Measurements from ENCODE around the gene ZNRF1.
A peak's percentile ranks its signal among the peaks of the same experiment; 100 is the strongest.

The ZNRF1 gene

DNA sequence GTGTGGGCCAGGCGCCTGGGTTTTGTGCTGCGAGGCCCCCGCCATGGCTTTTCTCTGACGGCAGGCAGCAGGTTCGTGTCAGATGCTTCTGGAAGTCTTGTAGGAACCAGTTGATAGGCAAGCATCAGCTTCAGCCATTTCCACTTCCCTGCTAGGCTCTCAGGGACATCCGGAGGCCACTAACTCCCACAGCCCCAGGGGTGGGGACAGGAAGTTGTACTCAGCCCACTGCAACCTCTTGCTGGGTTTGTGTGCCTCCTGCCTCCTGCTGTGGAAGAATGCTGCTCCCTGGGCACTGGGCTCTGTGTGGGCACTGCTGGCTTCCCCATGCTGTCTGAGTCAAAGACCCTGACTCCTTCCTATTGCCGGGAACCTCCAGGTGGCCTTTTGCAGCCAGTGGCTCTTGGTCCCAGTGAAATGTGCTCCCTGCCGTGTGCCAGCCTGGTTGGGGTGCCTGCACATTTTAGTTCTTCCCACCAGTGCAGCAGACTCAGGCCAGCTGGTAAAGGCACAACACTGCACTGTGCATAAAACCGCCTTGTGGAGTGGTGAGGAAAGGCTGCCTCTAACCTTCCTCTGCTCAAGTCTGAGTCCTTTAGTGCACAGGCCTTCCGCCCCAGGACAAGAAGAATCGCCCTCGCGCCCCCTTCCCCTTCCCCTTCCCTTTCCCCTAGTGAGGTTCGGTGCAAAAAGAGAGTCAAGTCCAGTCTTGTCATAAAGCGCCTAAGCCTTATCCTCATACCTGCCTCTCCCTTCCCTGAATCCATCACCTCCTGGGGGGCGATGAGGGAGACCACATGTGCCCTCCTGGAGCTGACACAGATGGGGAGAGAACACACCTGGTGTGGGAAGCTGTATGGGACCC lies 101.1 kb downstream of the ZNRF1 start:
- DNase-seq (ENCODE audit: low spot score) = no peak

DNA sequence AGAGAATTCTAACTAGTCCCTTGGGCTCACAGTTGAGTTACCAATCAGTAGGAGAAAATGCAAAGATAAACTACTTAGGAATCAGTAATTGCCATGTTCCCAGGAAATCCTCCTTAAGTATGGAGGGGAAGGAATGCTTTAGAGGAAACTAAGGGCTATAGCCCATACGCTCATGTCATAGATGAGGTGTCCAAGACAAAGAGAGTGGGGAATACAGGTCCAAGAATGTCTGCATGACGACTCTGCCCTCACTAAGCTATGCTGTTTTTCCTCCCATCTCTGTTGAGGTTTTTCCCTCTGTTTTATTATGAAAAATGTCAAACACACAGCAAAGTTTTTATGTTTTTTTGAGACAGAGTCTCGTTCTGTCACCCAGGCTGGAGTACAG lies 101.8 kb downstream of the ZNRF1 start:
- DNase-seq (ENCODE audit: low spot score) = no peak

DNA sequence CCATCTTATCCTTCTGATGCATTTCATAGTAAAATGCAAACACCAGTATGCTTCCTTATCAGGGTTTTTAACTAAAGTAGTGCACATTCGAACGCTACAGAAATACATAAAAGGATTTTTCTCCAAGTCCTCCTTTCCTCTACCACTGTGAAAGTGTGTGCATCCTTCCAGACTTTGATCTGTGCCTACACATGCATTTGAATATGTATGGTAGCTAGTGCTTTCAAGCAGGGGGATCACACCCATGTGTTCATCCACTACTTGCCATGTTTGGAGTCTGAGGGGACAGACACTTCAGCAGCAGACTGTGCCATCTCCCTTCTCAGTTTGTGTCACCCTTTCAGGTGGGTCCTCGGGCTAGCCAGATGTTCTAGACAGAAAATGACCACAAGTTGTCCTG lies 102.8 kb downstream of the ZNRF1 start:
- no peak for DNase-seq (ENCODE audit: low spot score)

DNA sequence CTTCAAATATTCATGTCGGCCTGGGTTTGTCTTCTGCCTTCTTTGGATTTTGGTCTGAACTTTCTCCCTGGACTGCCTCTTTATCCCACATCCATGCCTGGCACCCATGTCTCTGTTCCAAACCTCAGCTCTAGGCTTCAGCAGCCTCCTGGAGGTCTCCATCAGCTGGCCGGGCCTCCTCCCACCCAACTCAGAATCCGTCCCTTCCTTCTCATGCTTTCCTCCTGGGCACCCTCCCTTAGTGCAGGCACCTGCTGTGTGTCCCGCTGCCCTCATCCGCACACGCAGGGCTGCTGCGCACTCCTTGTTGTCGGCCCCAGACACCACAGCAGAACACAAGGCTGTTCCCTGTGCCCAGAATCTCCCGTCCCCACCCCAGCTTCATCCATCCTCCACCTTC lies 103.8 kb downstream of the ZNRF1 start:
- DNase-seq (ENCODE audit: low spot score) = no peak

DNA sequence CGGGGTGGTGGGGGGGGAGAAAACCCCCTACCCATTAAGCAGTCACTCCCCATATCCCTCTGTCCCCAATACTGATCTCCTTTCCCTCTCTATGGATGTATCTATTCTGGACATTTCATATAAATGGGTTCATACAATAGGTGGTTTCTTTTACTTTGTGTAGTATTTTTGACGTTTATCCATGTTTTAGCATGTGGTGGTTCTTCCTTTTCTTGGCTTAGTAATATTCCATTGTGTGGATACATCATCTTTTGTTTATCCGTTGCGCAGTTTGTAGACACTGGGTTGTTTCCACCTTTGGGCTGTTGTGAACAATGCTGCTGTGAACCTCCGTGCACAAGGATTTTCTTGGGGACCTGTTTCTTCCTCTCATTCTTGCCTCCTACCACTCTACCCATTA lies 105.2 kb downstream of the ZNRF1 start:
- DNase-seq (ENCODE audit: low spot score) = no peak

DNA sequence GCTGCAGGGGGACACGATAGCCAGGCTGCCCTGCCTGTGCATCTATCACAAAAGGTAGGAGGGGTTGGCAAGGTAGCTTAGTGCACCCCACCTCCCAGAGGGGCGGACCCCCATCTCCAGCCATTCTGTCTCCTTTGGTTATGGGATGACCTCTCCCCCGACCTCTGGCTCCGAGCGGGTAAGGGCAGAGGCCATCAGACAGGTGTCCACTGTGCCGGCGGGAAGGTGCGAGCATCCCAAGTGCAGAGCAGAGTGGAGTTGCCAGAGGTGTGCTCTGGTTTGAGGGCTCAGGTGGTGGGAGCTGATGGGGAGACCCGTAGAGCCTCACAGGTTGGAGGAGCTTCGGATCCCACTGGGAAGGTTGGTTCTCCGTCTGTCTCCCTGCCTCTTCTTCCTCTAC lies 106.0 kb downstream of the ZNRF1 start:
- DNase-seq (ENCODE audit: low spot score) = no peak

DNA sequence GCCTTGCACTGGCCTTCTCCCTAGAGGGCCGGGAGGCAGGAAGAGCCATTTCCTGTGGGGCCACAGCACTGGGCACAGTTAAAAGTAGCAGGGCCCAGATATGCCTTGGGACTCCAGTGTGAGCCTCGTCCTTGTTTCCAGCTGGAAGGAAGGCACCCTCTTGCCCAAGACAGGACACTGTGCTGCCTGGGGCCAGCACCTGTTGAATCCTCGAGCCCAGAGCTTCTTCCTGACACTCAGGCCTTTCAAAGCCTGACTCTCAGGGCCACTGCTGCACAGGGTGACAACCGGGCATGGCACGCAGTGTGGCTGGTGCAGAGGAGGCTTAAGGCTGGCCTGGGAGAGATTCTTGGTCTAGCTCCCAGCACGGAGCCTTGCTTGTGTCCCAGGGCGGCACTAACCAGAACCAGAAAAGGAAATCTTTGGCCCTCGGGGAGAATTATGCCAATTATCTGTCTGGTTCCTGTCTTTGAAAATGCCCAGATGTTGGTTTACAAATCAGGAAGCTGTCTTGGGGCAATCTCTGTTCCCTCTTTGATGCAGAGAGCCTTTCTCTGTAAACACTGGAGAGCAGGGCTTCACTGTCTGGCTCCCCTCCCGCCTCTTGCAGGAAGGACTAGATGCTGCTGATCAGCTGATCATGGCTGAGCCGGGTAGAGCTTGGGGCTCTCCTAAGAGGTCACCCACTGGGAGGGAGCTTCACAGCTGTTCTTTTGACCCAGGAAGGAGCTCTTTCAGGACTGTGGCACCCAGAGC lies 106.7 kb downstream of the ZNRF1 start:
- no peak for DNase-seq (ENCODE audit: low spot score)

DNA sequence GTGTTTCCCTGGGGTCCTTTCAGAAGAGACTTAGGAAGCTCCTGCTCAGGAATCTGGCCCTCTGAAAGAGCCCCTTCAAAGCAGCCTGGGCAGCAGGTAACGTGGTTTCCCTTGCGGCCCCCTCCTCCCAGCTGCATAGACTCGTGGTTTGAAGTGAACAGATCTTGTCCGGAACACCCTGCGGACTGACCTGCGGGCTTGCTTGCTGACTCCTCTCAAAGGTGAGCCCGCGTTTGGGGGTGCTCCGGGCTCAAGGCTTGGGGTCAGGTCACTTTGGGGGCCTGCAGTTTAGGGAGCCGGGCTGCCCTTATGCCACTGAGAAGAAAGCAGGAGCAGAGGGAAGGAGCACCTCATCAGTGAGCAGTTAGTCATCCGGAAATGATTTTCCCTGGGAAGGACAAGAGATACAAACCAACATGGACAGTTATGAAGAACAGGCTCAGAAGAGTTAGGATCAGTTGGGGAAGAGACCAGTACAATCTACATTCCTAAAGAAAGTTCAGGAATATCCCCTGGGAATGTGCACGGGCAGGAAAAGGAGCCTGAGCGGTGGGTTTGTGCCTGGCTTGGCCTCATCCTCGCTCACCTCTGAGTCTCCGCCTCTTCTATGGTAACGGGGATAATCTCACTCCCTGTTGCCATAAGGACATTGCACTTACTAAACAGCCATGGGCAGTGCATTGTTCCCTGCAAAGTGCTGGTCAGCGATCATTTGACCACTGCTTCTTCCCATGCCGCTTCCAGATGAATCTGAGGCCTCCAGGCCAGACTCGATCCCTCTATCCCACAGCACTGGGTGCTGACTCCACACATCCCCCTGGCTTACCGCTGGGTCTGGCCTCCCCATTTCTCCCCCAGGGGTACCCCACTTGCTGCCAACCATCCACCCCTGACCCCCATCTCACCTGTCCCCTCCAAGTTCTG lies 107.8 kb downstream of the ZNRF1 start:
- DNase-seq (ENCODE audit: low spot score) = peak; percentile 1

DNA sequence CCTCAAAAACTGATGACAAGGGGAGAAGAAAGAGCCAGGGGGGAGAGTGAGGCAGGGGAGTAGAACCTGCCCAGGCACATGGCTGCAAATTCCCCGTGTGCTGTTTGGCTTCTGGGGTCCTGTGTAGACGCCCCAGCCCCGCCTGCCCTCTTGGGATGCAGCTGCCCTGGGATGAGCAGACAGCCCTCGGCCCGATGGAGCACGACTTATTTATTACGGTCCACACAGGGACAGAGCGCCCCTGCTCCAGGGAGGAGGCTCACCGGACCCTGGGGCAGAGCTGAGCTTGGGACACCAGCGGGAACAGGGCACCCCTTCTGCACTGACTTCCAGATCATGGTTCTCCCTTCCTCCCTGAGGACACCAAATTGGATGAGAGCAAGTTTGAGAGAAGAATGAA lies 108.7 kb downstream of the ZNRF1 start:
- no peak for DNase-seq (ENCODE audit: low spot score)

DNA sequence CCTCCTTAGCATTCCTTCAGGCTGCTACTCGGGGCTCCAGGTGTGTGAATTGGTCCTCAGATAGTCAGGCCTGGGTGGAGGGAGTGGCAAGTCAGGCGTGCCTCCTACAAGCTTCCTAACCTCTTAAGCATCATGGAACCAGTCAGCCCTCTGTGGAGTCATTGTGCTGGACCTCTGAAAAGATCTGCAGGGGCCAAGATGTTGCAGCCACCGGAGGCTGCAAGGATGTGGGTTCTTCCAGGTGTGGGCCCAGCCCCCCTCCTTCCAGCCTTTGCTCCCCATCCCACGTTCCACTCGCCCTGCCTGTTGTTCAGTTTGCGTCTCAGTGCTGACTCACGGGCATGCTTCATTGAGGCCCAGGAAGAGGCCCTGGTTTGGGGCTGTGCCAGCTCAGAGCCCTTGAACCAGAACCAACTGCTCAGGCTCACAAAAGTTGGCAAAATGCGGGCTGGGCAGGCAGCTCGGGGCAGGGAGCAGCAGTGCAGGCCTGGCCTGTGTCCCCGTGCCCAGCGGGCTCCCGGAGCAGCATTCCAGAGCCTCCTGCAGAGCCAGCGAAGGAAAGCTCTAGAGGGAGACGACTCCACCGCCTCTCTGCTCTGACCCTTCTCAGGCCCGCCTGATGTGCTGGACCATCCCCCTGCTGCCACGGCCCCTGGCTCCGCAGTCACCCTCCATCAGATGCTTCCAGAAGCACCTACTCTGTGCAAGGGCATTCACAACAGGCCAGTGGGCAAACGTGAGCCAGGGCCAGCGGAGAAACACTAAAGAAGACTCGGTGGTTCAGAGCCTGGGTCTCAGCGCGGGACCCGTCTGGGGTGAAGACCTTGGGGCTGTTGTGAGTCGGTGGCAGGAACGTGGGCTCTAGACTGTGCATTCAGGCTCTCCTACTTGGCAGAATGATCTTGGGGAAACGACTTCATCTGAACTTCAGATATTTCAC lies 110.2 kb downstream of the ZNRF1 start:
- DNase-seq (ENCODE audit: low spot score) = no peak

DNA sequence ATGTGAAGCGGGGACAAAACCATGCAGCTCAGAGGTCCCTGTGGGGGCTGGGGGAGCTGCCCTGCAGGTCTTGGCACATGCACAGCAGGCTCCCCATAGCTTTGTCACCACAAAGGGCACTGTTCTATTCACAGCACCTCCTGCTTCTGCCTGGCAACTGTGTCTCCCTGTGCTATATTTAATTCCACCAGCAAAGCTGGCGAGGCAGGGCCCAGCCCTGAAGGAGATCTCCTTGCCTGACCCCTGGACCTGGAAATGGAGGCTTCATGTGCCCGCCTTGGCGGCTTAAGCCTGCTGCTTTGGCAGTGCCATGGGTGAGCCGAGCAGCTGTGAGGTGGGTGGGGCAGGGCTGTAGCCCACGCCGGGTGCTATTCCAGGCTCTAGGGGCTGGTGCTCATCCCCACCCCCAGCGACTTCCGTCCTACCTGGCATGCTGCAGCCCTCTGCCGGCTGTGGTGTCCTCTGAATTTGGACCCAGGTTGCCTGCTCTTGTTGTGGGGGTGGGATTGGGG lies 111.0 kb downstream of the ZNRF1 start:
- no peak for DNase-seq (ENCODE audit: low spot score)

DNA sequence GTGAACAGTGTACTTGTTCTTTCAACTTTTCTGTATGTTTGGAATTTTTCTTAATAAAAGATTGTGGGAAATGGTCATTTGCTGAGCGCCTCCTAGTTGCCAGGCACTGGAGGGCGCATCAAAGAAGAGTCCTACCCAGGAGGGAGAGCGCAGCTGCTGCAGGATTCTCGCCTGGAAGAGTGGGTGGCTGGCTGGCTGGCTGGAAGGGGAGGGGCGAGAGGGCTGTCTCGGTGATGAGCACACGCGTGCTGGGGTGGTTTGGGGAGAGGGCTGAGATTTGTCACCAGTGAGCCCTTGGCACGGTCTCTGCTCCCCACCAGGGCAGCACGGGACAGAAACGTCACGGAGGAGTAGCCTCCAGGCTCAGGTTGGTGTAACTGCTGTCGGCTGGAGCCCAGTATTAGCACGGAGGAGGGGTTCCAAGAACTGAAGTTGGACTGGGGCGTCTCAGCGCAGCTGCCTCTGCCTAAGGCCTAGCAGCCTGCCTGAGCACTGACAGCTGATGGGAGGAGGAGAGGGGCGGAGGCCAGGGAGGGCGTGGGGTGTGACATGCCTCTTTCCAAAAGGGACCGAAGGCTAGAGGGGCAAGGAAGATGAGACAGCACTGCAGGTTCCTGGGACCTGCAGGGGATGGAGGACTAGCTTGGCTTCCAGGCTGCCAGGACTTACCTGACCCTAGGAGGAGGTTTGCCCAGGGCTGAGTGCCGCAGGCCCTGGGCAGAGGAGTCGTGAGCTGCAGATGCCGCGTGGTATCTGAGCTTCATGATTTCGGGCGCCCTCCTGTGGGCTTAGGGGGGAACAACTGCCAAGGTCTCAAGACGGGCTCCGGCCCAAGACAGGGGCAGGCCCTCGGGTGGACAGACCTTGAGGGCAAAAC lies 112.1 kb downstream of the ZNRF1 start:
- peak; percentile 88 for DNase-seq (ENCODE audit: low spot score)

DNA sequence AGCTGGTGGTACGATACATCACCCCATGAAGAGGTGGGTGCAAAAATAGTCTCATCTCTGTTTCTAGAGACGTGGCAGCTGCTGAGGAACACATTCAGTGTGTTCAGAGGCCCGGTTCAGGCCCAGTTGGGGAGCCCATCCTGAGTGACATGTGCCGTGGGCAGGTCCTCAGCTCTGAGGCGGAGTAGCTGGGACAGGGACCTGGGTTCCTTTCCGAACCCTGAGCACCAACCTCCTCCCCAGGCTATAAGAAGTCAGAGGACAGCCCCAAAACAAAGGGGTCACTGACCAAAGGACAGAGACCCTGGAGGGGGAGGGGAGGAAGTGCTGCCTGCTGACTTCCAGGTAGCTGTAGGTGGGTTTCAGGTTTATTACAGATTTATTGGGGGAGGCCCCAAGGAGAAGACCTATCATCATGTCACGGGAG lies 112.7 kb downstream of the ZNRF1 start:
- DNase-seq (ENCODE audit: low spot score) = no peak

DNA sequence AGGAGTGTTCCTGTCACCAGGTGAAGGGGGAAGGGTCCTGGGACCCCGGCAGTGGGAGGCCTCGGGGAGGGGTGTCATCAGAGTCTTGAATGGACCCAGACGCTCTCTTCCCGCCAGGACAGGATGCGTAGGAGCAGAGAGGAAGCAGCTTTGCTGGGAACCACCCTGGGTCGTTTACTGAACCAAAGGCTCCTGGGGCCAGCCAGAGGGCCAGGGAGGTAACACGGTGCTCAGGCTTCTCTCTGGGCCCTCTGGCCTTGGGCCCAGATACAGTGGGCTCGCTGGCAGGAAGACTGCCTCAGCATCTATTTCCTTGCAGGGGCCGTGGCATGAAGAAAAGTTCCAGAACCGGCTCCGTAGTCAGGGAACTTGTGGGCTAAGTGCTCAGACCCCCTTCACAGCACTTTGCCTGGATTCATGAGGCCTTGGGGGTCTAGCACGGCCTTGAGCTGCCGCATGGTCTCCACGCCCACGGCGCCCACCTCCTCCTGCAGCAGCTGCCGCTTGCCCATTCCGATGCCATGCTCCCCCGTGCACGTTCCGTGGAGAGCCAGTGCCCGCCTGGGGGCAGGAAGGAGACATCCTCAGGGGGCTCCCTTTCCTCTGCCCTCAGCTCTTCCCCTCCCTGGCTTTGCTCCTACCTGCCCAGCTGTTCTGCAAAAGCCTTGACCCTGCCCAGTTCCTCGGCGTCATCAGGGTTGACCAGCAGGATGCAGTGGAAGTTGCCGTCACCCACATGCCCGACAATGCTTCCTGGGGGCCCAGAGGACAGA lies 113.3 kb downstream of the ZNRF1 start:
- DNase-seq (ENCODE audit: low spot score) = no peak

DNA sequence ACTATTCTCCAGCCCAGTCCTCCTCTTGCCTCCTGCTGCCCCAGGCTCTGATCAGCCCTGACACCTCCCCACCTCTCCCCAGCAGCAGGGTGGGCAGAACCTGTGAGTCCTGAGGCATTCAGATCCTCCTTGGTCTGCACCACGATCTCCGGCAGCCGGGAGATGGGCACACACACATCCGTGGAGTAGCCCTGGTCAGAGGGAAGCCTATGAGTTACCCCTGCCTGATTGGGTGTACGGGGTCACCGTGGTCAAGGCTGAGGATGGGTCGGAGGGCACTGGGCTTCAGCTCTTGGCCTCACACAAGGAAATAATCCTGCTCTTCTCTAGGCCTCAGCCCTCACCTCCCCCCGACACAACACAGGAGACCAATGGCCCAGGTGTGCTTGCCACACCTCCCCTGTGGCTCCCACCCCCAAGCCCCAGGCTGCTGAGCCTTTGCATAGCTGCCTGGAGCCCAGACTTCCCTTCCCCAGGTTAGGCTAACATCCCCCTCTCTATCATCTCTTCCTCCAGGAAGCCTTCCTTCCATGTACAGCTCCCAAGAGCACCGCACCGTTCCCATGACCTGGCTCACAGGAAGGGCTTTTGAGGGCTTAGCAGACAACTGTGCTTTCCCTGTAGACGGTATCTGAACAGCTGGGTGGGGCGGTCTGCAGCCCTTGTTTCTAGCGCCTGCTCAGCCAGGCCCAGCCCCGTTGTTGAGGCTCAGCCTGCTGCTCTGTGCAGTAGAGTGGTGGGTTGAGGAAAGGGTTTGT lies 114.1 kb downstream of the ZNRF1 start:
- no peak for DNase-seq (ENCODE audit: low spot score)

DNA sequence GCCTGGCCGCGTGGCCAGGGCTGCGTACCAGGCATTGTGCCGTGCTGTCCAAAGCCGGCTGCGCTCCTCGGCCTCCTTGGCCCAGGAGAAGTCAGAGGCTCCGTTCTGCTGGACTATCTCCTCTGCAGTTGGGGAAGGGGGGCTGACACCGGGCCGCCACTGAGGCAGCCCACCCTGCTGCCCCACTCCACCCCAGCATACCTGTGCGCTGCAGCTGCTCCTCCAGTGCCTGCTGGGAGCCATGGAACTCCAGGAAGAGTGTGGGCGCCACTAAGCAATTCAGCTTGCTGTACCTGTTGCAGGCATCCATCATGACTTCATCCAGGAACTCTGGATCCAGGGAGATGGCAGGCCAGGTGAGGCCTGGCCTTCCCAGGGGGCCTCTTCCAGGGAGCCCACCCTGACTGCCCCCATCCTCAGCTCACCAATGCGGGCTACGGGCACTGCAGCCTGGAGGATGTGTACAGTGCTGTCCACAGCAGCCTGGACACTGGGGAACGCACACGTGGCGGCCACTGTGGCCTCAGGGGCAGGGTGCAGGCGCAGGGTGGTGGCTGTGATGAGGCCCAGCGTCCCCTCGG lies 114.8 kb downstream of the ZNRF1 start:
- DNase-seq (ENCODE audit: low spot score) = no peak

DNA sequence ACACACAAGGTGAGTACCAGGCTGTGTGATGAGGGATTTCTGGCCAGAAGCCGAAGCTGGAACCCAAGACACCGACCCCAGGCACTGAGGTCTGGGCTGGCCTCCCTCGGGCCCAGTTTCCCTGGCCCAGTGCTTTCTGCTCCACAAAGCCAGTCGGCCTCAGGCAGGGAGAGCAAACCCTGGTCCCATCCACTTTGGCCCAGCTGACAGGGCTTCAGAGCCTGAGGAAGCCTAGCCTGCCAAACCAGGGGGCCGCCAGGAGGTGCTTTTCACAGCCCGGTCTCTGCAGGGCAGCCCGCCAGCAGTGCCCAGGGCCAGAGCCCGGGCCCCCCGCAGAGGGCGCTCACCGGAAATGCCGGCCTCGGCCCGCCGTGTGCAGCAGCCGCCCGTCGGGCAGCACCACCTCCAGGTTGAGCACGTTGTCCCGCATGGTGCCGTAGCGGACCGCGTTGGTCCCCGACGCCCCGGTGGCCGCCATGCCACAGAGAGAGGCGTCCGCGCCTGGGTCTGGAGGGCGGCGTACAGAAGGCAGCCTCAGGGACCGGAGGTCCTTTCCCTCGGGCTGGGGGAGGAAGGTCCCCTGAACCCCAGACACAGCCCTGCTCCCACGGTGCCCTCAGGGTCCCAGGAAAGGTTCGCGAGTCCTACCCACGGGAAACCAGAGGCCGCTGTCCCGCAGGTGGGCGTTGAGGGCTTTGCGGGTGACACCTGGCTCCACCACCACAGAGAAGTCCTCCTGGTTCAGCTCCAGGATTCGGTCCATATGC lies 115.5 kb downstream of the ZNRF1 start:
- no peak for DNase-seq (ENCODE audit: low spot score)

Measured in iPS-NIHi11 (cell line).